GM13977 (cell line): ENCODE results near the gene KLF11.
A peak's percentile ranks its signal among the peaks of the same experiment; 100 is the strongest.
"Not testable (repeated sequence)": the region's sequence is repeated elsewhere in the genome, so short reads cannot be mapped to it uniquely, and the experiment has no call there.

Source experiments
- DNase-seq: peaks from one replicate; pipeline ENCODE4 v3.0.0; 2012; ENCODE audit warnings: low spot score
- in situ Hi-C: fragments of 300-500 bp; cut with MboI; formaldehyde crosslinking; loops from one replicate; pipeline ENCODE4 v1.12.0; 2022; ENCODE audit warnings: low sequenced_read_pairs, low pct_unique_long_range_greater_than_20kb, mixed read lengths, inconsistent platforms; ENCODE audit not compliant: unreplicated experiment
- TF ChIP-seq, protein P1 (sequence below): IDR thresholded peaks from 2 replicates; pipeline ENCODE4 v1.5.1; 2012; ENCODE audit warnings: mild to moderate bottlenecking, control low read depth; ENCODE audit not compliant: insufficient read depth; ENCODE audit errors: extremely low read depth, missing control alignments

KLF11 gene

DNA sequence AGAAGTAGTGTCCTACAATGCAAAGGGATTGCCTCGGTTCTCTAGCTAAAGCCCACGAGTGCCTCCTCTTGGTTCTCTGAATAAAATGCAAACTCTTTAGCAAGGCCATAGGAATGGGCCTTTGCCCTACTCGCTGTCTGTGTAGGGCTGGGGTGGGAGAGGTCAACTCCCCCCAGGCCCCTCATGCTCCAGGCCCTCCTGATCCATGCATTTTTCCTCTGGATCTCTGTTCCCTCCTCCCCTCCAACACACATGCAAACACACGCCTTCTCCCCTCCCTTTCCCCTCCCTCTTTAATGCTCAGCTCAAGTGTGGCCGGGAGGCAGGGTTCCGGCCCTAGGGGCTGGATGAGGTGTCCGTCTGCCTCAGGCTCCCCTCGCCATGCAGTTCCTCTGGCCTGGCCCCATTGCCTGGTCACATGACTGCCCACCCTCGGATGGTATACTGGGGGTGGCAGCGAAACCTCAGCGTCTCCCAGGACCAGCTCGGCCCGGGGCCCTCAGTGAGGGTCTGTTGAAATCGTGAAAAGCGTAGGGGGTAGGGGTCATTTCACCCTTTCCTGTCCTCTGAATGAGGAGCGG lies 14.9 kb upstream of the KLF11 start:
- TF ChIP-seq, protein P1, sequence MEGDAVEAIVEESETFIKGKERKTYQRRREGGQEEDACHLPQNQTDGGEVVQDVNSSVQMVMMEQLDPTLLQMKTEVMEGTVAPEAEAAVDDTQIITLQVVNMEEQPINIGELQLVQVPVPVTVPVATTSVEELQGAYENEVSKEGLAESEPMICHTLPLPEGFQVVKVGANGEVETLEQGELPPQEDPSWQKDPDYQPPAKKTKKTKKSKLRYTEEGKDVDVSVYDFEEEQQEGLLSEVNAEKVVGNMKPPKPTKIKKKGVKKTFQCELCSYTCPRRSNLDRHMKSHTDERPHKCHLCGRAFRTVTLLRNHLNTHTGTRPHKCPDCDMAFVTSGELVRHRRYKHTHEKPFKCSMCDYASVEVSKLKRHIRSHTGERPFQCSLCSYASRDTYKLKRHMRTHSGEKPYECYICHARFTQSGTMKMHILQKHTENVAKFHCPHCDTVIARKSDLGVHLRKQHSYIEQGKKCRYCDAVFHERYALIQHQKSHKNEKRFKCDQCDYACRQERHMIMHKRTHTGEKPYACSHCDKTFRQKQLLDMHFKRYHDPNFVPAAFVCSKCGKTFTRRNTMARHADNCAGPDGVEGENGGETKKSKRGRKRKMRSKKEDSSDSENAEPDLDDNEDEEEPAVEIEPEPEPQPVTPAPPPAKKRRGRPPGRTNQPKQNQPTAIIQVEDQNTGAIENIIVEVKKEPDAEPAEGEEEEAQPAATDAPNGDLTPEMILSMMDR, result peak; percentile 44
- in situ Hi-C loops, result no loop called here
- DNase-seq, result no peak

GRCh38 chr2:10028988-10029874 lies 14.1 kb upstream of the KLF11 start:
- in situ Hi-C loops, result no loop called here
- TF ChIP-seq, protein P1, result no peak
- DNase-seq, result peak; percentile 84

- DNase-seq, result no peak
- in situ Hi-C loops, result no loop called here
- TF ChIP-seq, protein P1, result no peak
Observed at GRCh38 chr2:10029875-10030223, 13.5 kb upstream of the KLF11 start.

GRCh38 chr2:10030311-10030736 lies 13.0 kb upstream of the KLF11 start:
- DNase-seq, result no peak
- in situ Hi-C loops, result no loop called here
- TF ChIP-seq, protein P1, result no peak

DNA sequence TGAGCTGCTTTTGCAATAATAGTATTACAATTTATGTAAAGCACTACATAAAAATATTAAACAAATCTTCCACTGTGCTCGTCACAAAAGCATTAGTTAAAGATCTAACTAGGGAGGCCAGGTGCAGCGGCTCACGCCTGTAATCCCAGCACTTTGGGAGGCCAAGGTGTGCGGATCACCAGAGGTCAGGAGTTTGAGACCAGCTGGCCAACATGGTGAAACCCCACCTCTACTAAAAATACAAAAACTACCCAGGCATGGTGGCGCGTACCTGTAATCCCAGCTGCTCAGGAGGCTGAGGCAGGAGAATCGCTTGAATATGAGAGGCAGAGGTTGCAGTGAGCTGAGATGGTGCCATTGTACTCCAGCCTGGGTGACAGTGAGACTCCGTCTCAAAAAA lies 12.6 kb upstream of the KLF11 start:
- in situ Hi-C loops, DNase-seq: not testable (repeated sequence)

DNA sequence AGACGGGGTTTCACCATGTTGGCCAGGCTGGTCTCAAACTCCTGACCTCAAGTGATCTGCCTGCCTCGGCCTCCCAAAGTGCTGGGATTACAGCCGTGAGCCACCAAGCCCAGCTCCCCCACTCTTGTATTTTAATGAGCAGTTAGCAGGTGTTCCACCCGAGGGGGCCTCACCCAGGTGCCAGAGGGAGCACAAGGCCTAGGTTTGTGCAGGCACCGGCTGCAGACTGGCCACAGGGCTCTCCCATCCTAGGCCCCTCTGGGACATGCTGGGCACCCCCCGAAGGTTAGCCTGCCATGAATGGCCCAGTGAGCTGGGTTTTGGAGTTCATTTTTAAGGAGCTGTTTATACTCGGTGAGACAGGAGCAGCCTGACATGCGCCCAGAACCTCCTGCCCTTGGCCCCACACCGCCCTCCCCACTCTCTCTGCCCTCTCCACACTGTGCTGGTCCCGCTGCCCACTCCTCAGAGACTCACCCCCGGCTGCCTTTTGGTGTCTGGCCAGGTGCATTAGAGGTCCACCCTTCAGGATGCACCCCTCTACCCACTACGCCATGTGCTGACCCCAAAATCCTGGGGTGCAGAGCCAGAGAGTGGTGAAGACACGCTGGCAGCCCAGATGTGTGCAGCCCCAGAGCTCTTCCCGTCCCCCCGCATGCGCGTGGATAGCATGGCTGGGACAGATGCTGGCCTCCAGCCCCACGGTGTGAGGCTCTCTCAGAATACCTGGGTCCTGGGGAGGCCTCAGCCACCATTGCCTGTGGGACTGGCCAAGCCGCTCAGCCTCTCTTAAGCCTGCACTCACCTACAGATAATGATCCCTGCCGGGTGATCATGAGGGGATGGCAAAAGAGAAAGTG lies 11.2 kb upstream of the KLF11 start:
- in situ Hi-C loops, result no loop called here
- no peak for DNase-seq
- TF ChIP-seq, protein P1, result no peak
